K562 (cell line): ENCODE measurements around the gene IDUA. TPM values are rescaled to one million over a fixed set of nuclear protein-coding genes. Genes with fewer than 3 reads are reported as not detected.

Experiments
- BMI1 ChIP-seq: fragments of 150-350 bp; IDR thresholded peaks from 2 replicates; pipeline ENCODE4 v1.6.1; 2014; ENCODE audit warnings: low read length
- CBX2 ChIP-seq: fragments of 200-600 bp; sonication (generic); IDR thresholded peaks from one replicate; pipeline ENCODE4 v1.6.1; 2012; ENCODE audit warnings: mild to moderate bottlenecking, low read length, inconsistent platforms; ENCODE audit not compliant: insufficient read depth, poor library complexity, severe bottlenecking
- CHAMP1 ChIP-seq: fragments of 450-650 bp; IDR thresholded peaks from 2 replicates; pipeline ENCODE4 v1.6.1; 2016; ENCODE audit warnings: mild to moderate bottlenecking
- CSDE1 ChIP-seq, 2 experiments: fragments of 450-650 bp; IDR thresholded peaks; 2 replicates each; pipeline ENCODE4 v1.6.1; 2016; ENCODE audit warnings: mild to moderate bottlenecking in 1 of 2
- ELK1 ChIP-seq: sonication (generic); formaldehyde crosslinking; IDR thresholded peaks from 2 replicates; pipeline ENCODE4 v1.8.1; 2022; ENCODE audit warnings: missing genetic modification reagents
- ERF ChIP-seq: fragments of 450-650 bp; formaldehyde crosslinking; IDR thresholded peaks from 2 replicates; pipeline ENCODE4 v1.4.0; 2020; ENCODE audit warnings: mild to moderate bottlenecking, mixed read lengths
- GTF2A2 ChIP-seq: IDR thresholded peaks from 2 replicates; pipeline ENCODE4 v1.6.1; 2016; ENCODE audit warnings: mild to moderate bottlenecking, missing genetic modification characterization, missing compliant biosample characterization
- GTF2E2 ChIP-seq: fragments of 200-800 bp; sonication (Bioruptor generic); IDR thresholded peaks from 2 replicates; pipeline ENCODE4 v1.6.1; 2016; ENCODE audit warnings: missing genetic modification characterization, missing compliant biosample characterization
- ID3 ChIP-seq, 2 experiments: fragments of 250-450 bp in 1 of 2; fragments of 450-650 bp in 1 of 2; sonication (Bioruptor Pico) in 1 of 2; IDR thresholded peaks; 2 replicates each; pipeline versions ENCODE4 v1.6.1 to v1.8.0; 2016 to 2021; ENCODE audit warnings: mild to moderate bottlenecking in 2 of 2, moderate library complexity in 2 of 2, missing compliant biosample characterization in 1 of 2, missing genetic modification characterization in 1 of 2
- IRF1 ChIP-seq: sonication (generic); formaldehyde crosslinking; IDR thresholded peaks from 2 replicates; pipeline ENCODE4 v1.8.0; 2022; ENCODE audit warnings: missing genetic modification reagents, mild to moderate bottlenecking, borderline replicate concordance
- KAT2B ChIP-seq: IDR thresholded peaks from one replicate; pipeline ENCODE4 v1.6.1; 2012; ENCODE audit warnings: low read depth, mild to moderate bottlenecking, control low read depth, inconsistent platforms, low read length, moderate library complexity
- KAT7 ChIP-seq: sonication (generic); formaldehyde crosslinking; IDR thresholded peaks from 2 replicates; pipeline ENCODE4 v1.8.0; 2022; ENCODE audit warnings: missing genetic modification reagents, mild to moderate bottlenecking, borderline replicate concordance
- NFIC ChIP-seq: fragments of 450-650 bp; IDR thresholded peaks from 2 replicates; pipeline ENCODE4 v1.6.1; 2017; ENCODE audit warnings: mild to moderate bottlenecking, inconsistent platforms
- PTRF ChIP-seq: fragments of 450-650 bp; IDR thresholded peaks from 2 replicates; pipeline ENCODE4 v1.6.1; 2016; ENCODE audit warnings: mild to moderate bottlenecking, missing genetic modification characterization, missing compliant biosample characterization
- SIX5 ChIP-seq, 2 experiments: IDR thresholded peaks; 2 replicates each; pipeline ENCODE4 v1.6.1; 2011; ENCODE audit warnings: low read length in 2 of 2, borderline replicate concordance in 1 of 2, low read depth in 1 of 2, mild to moderate bottlenecking in 1 of 2, moderate library complexity in 1 of 2; ENCODE audit not compliant: insufficient read depth in 1 of 2
- SREBF2 ChIP-seq: sonication (generic); formaldehyde crosslinking; IDR thresholded peaks from 2 replicates; pipeline ENCODE4 v1.4.0; 2020; ENCODE audit warnings: mild to moderate bottlenecking, missing genetic modification reagents
- ZBTB33 ChIP-seq: sonication (generic); formaldehyde crosslinking; IDR thresholded peaks from 2 replicates; pipeline ENCODE4 v1.8.1; 2023; ENCODE audit warnings: mild to moderate bottlenecking, missing genetic modification reagents
- ZNF398 ChIP-seq: fragments of 250-450 bp; sonication (Bioruptor Pico); IDR thresholded peaks from 2 replicates; pipeline ENCODE4 v1.8.0; 2021; ENCODE audit warnings: moderate library complexity, mild to moderate bottlenecking, inconsistent platforms
- polyA plus RNA-seq, 8 experiments: library from polyadenylated mRNA; depleted of rRNA in 4 of 8; stranded (reverse) in 5 of 8; unstranded in 3 of 8; fragments of >200 nt; fragmentation: Nextera tagmentation in 2 of 8; fragmentation: Illumina TruSeq in 1 of 8; extraction: Ambion mirVana in 2 of 8; extraction: Trizol in 1 of 8; gene quantifications; 2 replicates each; pipeline versions ENCODE4 v1.2.1 to v1.2.3, GENCODE V29; 2011 to 2014; ENCODE audit warnings: inconsistent platforms in 1 of 8, missing spikeins in 1 of 8
- total RNA-seq, 7 experiments: library from RNA; depleted of rRNA in 6 of 7; stranded (reverse); fragments of >200 nt in 6 of 7; fragmentation: Illumina TruSeq in 2 of 7; extraction: Trizol in 2 of 7; gene quantifications; 2 replicates each; pipeline versions ENCODE4 v1.2.1 to v1.2.3, GENCODE V29; 2011 to 2021; ENCODE audit warnings: low replicate concordance in 1 of 7

The IDUA gene
- total and polyA plus RNA-seq, 9 of the 15 experiments (the other 6 are each of a cell fraction or from before 2014, with no cell fraction given), result 0.04 to 16.1 (median 1.2) TPM

- TF ChIP-seq ZNF398 (CRISPR knock-in tag), result no peak
- TF ChIP-seq CHAMP1, result no peak
- no peak for TF ChIP-seq CSDE1 (IDR thresholded peaks at IDR 0.05)
- TF ChIP-seq KAT7 (CRISPR knock-in tag), result peak; percentile 91
- peak; percentile 57 for TF ChIP-seq ZBTB33 (CRISPR knock-in tag)
- 0 out of 2 replicates have a peak, but pooled peaks have one; percentile 28 for TF ChIP-seq ERF (CRISPR knock-in tag)
- TF ChIP-seq BMI1, result no peak
- TF ChIP-seq SREBF2 (CRISPR knock-in tag), result no peak
- TF ChIP-seq IRF1 (CRISPR knock-in tag), result no peak
- TF ChIP-seq ID3 (CRISPR knock-in tag; IDR thresholded peaks at IDR 0.05), result no peak
- TF ChIP-seq ID3 (tag; IDR thresholded peaks at IDR 0.05), result peak; percentile 62; the same call in 1 of the 2 replicates
- no peak for TF ChIP-seq CBX2
- TF ChIP-seq ELK1, result no peak
- TF ChIP-seq SIX5 (IDR thresholded peaks at IDR 0.05; ENCODE audit: borderline replicate concordance in 1 of 2, insufficient read depth in 1 of 2, low read depth in 1 of 2, low read length in 2 of 2), result no peak
- TF ChIP-seq NFIC, result no peak
- TF ChIP-seq KAT2B, result no peak
- TF ChIP-seq GTF2A2, result no peak
- no peak for TF ChIP-seq GTF2E2 (tag)
- TF ChIP-seq PTRF (tag), result no peak
Measured at GRCh38 chr4:986879-987623, at the start of gene IDUA (continued).
